ENCODE results near the gene TRAF3. TPM values are rescaled to one million over a fixed set of nuclear protein-coding genes. Genes with fewer than 3 reads are reported as not detected.

Gene TRAF3
- total RNA-seq, 1 donor from 2014 or later: 26.3 TPM

DNA sequence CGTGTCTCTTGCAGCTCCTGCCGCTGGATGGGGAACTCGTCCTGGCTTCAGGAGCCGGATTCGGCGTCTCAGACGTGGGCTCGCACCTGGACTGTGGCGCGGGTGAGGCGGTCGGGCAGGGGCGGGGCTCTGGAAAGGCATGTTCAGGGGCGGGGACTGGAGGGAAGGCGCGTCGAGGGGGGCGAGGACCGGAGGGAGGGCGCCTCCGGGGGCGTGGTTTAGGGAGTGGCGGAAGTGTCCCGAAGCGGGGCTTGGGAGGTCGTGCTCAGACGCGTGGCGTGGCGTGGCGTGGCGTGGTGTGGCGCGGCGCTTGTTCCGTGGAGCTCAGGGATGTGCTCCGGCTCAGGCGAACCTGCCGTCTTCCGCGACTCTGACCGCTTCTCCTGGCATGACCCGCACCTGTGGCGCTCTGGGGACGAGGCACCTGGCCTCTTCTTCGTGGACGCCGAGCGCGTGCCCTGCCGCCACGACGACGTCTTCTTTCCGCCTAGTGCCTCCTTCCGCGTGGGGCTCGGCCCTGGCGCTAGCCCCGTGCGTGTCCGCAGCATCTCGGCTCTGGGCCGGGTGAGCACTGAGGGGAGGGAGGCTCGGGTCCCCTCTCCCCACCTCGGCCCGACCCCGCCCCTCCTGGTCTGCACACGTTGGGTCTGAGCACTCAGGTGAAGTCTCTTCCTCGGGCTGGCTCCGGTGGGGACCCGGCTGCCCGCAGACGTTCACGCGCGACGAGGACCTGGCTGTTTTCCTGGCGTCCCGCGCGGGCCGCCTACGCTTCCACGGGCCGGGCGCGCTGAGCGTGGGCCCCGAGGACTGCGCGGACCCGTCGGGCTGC is 151.4 kb downstream of the TRAF3 start:
- H3K36me3 Mint-ChIP-seq (ENCODE audit: insufficient read depth): peaks cover 2% of the 10 kb centered on the region
- no peaks in the 10 kb centered on the region for H3K9me3 Mint-ChIP-seq (ENCODE audit: low read depth)
- peaks cover 21% of the 10 kb centered on the region for H3K27me3 Mint-ChIP-seq
- peak; percentile 73 for DNase-seq (ENCODE audit: low spot score, unreplicated experiment)
- TF ChIP-seq, protein P1, sequence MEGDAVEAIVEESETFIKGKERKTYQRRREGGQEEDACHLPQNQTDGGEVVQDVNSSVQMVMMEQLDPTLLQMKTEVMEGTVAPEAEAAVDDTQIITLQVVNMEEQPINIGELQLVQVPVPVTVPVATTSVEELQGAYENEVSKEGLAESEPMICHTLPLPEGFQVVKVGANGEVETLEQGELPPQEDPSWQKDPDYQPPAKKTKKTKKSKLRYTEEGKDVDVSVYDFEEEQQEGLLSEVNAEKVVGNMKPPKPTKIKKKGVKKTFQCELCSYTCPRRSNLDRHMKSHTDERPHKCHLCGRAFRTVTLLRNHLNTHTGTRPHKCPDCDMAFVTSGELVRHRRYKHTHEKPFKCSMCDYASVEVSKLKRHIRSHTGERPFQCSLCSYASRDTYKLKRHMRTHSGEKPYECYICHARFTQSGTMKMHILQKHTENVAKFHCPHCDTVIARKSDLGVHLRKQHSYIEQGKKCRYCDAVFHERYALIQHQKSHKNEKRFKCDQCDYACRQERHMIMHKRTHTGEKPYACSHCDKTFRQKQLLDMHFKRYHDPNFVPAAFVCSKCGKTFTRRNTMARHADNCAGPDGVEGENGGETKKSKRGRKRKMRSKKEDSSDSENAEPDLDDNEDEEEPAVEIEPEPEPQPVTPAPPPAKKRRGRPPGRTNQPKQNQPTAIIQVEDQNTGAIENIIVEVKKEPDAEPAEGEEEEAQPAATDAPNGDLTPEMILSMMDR (IDR thresholded peaks at IDR 0.05; ENCODE audit: unreplicated experiment): no peak
- H3K27ac Mint-ChIP-seq: no peak overlapping the region
- peak overlapping the region; percentile 57 for H3K4me3 Mint-ChIP-seq (ENCODE audit: low read depth)
- H3K4me1 Mint-ChIP-seq (ENCODE audit: low read depth): peaks cover 2% of the 10 kb centered on the region

DNA sequence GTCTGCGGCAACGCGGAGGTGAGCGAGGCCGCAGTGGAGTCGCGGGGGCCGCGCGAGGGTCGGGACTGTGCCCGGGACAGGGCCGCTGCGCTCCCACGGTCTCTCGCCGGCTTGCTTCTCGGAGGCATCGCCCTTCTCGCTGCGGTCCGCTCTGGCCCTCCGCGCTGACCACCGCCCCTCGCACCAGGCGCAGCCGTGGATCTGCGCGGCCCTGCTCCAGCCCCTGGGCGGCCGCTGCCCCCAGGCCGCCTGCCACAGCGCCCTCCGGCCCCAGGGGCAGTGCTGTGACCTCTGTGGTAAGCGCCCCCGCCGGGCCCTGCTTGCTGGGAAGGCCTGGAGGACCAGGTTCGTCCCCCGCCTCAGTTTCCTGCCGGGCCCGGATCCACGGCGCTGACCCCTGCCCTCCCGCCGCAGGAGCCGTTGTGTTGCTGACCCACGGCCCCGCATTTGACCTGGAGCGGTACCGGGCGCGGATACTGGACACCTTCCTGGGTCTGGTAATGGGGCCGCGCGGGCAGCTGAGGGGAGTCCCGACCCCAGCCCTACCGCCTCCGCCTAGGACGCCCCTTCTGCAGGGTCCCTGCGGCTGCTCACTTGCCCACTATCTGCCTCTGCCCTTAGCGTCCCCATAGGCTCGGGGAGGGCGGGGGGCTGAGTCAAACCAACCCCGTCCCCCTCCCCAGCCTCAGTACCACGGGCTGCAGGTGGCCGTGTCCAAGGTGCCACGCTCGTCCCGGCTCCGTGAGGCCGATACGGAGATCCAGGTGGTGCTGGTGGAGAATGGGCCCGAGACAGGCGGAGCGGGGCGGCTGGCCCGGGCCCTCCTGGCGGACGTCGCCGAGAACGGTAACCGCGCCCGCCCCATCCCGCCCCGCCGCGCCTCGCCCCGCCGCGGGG is 152.2 kb downstream of the TRAF3 start:
- Mint-ChIP-seq H3K9me3 (ENCODE audit: low read depth) (no peaks in the 10 kb centered on the region), H3K27ac (no peak overlapping the region), H3K4me3 (ENCODE audit: low read depth) (no peak overlapping the region), H3K4me1 (ENCODE audit: low read depth) (peaks cover 2% of the 10 kb centered on the region), H3K27me3 (peaks cover 21% of the 10 kb centered on the region), H3K36me3 (ENCODE audit: insufficient read depth) (peaks cover 5% of the 10 kb centered on the region)
- DNase-seq (ENCODE audit: low spot score, unreplicated experiment): no peak
- TF ChIP-seq, protein P1 (IDR thresholded peaks at IDR 0.05; ENCODE audit: unreplicated experiment): no peak

DNA sequence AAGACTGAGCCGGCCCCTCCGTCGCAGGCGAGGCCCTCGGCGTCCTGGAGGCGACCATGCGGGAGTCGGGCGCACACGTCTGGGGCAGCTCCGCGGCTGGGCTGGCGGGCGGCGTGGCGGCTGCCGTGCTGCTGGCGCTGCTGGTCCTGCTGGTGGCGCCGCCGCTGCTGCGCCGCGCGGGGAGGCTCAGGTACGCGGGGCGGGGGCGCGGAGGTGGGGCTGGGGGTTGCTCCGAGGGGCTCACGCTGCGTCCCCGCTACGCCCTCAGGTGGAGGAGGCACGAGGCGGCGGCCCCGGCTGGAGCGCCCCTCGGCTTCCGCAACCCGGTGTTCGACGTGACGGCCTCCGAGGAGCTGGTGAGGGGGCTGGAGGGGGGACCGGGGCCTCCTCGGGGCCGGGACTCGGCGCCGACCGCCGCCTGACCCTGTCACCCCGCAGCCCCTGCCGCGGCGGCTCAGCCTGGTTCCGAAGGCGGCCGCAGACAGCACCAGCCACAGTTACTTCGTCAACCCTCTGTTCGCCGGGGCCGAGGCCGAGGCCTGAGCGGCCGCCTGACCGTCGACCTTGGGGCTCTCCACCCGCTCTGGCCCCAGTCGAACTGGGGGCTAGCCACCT is 153.0 kb downstream of the TRAF3 start:
- DNase-seq (ENCODE audit: low spot score, unreplicated experiment): peak; percentile 51
- TF ChIP-seq, protein P1 (IDR thresholded peaks at IDR 0.05; ENCODE audit: unreplicated experiment): peak; percentile 41
- no peak overlapping the region for H3K27ac Mint-ChIP-seq
- peaks cover 21% of the 10 kb centered on the region for H3K27me3 Mint-ChIP-seq
- no peak overlapping the region for H3K4me3 Mint-ChIP-seq (ENCODE audit: low read depth)
- no peaks in the 10 kb centered on the region for H3K9me3 Mint-ChIP-seq (ENCODE audit: low read depth)
- H3K36me3 Mint-ChIP-seq (ENCODE audit: insufficient read depth): peaks cover 9% of the 10 kb centered on the region
- H3K4me1 Mint-ChIP-seq (ENCODE audit: low read depth): peaks cover 2% of the 10 kb centered on the region

DNA sequence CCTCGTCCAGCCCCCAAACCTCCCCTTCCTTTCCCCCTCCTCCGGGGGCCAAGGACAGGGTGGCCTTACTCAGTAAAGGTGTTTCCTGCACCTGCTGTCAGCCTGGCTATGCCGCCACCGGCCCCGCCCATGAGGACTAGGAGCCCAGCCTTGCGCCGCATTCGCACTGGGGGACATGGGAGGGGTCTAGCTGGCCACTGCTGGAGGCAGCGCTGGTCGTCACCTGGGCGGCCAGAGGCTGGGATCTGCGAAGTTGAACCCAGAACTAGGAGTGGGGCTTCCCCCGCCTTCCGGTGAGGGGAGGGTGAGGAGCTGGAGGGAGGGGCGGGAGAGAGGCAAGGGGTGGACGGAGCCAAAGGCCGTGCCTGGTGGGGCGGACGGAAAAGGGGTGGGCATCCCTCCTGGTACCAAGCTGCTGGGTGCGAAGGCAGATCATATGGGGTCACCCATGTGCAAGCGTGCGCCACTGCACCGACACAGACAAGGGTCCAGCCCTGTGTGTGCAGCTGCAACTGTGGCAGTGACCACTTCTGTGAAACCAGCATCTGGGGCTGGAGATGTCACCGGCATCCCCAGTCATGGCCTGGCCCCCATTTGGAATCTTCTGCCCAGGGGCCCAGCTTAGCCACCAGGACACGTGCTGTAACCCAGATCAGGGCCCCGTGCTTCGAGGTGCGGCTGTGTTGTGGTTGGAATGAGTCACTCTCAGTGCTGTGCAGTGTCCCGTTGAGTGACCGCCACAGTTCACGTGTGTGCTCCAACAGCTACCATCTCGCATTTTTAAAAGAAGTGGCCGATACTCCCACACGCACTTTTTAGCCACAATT is 153.7 kb downstream of the TRAF3 start:
- no peak for DNase-seq (ENCODE audit: low spot score, unreplicated experiment)
- Mint-ChIP-seq H3K27ac (no peak overlapping the region), H3K9me3 (ENCODE audit: low read depth) (no peaks in the 10 kb centered on the region), H3K27me3 (peaks cover 16% of the 10 kb centered on the region), H3K4me3 (ENCODE audit: low read depth) (no peak overlapping the region), H3K4me1 (ENCODE audit: low read depth) (peaks cover 2% of the 10 kb centered on the region), H3K36me3 (ENCODE audit: insufficient read depth) (peaks cover 12% of the 10 kb centered on the region)
- TF ChIP-seq, protein P1 (IDR thresholded peaks at IDR 0.05; ENCODE audit: unreplicated experiment): no peak
